ENCODE data around the gene ZCCHC24.
A peak's percentile ranks its signal among the peaks of the same experiment; 100 is the strongest.

ZCCHC24 gene

GRCh38 chr10:79445161-79445976 is at the start of gene ZCCHC24:
ZCCHC24 (minus strand) TSS chr10:79445624; CDS start chr10:79445440, 184 bp downstream.
- DNase-seq, result peak; percentile 98

- DNase-seq, result no peak
Observed at GRCh38 chr10:79493806-79494205, 48.4 kb upstream of the ZCCHC24 start.

DNA sequence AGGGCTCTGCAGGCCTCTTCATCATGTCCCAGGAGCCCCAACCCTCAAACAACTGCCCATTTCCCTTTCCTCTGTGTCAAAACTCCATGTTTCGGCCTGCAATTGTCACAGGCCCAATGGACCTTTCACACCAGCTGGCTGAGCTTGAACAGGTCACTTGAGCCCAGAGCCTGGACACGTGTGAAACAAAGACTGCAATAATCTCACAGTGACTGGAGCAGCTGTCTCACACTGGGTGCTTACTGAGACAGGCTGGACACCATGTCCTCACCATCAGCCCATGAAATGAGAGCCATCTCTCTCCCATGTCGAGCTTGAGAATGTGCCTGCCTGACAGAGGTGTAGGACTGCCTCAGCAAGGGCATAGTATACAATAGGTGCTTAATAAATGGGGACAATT is 47.4 kb upstream of the ZCCHC24 start:
- DNase-seq, result no peak

- DNase-seq, result no peak
Observed at GRCh38 chr10:79492256-79492655, 46.8 kb upstream of the ZCCHC24 start.

DNA sequence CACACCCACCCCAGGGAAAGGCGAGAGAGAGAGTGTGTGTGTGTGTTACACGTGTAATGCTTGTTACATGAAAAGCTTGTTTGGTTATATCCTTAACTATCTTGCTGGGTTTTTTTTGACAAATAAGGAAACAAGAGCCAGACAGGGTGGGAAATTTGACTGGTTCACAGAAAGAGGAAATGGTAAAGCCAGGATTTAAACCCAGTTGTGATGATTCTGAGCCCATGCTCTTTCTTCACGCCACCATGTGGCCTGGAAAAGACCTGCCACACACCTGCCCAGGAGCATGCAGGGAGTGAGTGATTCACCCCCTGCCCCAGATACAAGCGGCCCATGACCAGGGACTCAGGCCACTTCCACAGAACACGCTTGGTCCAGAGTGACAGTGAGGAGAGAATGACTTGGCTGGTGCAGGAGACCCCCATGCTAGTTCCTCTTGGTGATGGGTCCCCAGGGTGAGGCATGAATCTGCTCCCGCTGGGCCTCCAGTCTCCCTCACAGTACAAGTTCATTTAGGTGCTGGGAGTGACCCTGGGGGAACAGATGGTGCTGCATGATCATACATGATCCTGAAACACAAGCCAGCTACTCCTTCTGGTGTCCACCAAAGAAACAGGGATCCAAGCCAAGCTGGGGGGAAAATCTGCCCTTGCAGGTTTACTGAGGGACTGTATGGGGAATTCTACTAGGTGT is 45.9 kb upstream of the ZCCHC24 start:
- peak; percentile 32 for DNase-seq

- no peak for DNase-seq
Observed at GRCh38 chr10:79490400-79491142, 45.1 kb upstream of the ZCCHC24 start.

- no peak for DNase-seq
Observed at GRCh38 chr10:79488870-79489269, 43.4 kb upstream of the ZCCHC24 start.

GRCh38 chr10:79488336-79488735 is 42.9 kb upstream of the ZCCHC24 start:
- DNase-seq, result no peak

- DNase-seq, result peak; percentile 88
Observed at GRCh38 chr10:79487296-79488194, 42.1 kb upstream of the ZCCHC24 start.

DNA sequence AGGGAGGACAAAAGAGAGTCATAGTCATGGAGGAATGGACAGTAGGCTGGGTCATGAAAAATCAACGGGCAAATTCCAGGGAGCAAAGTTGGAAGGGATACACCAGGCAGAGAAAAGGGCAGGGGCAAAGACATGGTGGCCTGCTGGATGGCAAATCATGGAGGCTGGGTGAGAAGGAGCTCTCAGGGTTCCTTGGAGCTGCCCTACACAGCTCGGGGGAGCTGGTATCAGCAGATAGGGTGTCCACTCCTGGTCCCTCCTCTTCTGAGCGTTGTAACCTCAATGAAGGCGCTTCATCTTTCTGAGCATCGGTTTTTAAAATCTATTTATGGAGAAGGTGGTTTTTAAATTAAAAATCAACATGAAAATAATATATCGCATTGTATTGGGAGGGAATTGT is 39.1 kb upstream of the ZCCHC24 start:
- DNase-seq, result no peak

GRCh38 chr10:79483948-79484347 is 38.5 kb upstream of the ZCCHC24 start:
- no peak for DNase-seq

DNA sequence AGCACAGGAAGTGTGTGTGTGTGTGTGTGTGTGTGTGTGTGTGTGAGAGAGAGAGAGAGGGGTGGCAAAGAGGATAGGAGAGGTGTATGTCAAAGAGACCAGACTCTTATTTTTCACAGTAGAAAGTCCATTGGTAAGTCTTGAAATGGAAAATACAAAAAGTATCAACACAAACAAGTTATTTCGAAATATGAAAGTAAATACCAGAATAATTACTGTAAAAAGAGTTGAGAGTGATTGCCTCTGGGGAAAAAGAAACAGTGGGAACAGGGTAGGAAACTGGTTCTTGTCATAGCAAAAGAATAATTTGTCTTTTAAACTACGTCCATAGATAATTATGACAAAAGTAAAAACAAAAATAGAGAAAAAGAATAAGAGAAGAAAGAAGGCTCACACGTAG is 37.9 kb upstream of the ZCCHC24 start:
- DNase-seq, result no peak

DNA sequence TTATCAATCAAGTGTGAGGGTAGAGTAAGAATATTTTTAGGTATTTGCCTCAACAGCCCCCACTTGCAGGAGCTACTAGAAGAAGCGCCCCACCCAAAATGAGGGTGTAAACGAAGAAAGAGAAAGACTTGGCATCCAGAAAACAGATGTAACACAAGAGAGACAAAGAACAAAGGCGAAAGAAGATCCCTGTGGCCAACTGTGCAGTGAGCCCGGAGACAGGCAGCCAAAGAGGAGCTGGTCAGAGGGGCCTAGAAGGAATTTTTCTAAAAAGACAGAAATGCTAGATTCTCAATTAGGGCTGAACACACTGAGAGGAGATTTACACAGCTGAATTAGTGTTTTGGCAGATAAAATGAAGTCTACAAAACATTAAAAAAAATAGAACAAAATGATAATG is 37.3 kb upstream of the ZCCHC24 start:
- DNase-seq, result no peak

DNA sequence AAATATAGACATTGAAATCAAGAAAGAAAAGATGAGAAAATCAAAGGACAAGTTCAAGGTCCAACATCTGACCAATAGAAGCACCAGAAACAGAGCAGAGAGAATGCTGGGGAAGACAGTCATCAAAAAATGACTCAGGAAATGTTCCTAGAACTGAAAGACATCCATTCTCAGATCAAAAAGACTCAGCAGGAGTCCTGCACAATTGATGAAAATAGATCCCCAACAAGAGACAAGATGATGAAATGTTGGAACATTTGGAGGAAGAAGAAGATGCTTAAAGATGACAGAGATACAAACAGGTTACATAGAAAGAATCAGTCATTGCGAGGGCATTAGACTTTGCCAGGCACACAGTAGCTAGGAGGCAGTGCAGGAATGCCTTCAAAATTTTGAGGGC is 36.9 kb upstream of the ZCCHC24 start:
- no peak for DNase-seq

DNA sequence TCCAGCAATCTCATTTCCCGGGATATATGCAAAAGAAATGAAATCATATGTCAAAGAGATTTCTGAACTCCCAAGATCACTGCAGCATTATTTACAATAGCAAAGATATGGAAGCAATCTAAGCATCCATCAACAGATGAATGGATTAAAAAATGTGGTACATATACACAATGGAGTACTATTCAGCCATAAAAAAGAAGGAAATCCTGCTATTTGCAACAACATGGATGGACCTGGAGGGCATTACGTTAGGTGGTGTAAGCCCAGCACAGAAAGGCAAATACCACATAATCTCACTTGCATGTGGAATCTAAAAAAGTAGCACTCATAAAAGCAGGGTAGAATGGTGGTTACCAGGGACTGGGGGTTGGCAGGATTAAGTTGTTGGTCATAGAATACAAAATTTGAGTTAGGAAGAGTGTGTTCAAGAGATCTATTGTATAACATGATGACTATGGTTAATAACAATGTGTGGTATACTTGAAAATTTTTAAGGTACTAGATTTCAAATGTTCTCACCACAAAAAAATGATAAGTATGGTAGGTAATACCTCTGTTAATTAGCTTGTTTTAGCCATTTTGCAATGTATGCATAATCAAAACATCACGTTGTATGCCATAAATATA is 34.0 kb upstream of the ZCCHC24 start:
- no peak for DNase-seq

DNA sequence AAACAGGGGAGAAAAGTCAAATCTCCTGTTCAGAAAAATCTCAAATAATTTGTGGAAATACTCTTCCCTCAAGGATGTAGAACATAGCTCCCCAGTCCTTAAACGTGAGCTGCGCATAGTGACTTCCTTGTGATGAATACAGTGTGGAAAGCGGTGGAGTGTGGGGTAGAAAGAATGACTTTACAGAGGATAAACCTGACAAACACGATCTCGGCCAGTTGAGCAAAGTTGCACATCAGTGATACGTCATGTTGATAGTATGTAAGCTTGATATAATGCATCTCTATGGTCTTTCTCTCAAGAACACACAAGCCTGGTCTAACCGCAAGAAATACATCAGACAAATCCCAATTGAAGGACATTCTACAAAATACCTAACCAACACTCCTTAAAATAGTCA is 32.0 kb upstream of the ZCCHC24 start:
- no peak for DNase-seq

DNA sequence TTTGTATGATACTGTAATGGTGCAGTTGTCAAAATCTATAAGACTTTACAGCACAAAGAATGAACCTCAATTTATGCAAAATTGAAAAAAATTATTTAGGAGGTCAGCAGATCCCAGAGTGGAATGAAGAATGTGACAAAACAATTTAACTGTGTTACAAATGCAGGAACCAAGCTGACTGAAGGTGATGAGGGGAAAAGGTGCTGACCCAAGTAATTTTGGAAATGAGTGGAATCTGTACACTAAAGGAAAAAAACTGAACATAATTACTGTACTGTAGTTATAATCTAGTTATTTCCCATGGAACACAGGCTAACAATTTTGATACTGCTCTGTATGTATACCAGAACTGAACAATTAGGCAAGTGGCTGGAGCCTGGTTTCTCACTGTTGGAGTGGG is 31.2 kb upstream of the ZCCHC24 start:
- no peak for DNase-seq

DNA sequence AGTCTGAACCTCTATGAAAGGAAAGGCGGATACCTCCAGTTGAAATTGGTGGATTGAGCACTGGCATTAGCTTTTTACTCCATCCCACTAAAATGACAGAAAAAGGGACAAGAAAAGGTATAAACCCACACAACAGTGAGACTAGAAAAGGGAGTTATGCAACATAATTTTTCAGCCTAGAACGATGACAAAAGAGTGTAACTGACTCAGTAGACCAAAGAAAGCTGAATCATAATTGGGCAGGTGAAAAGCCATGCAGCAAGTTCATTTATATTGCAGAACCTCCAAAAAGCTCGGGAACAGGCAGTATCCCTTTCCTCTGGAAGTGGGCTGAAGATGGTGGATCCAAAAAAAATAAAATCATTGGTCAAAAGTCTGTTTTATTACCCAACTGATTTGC is 30.5 kb upstream of the ZCCHC24 start:
- no peak for DNase-seq

- DNase-seq, result no peak
Observed at GRCh38 chr10:79475119-79475653, 29.8 kb upstream of the ZCCHC24 start.

GRCh38 chr10:79473496-79474095 is 28.2 kb upstream of the ZCCHC24 start:
- DNase-seq, result no peak

GRCh38 chr10:79472951-79473350 is 27.5 kb upstream of the ZCCHC24 start:
- no peak for DNase-seq

Measured in DMS53 (cell line).